ENCODE results near the gene PHF12. TPM values are rescaled to one million over a fixed set of nuclear protein-coding genes. Genes with fewer than 3 reads are reported as not detected.

PHF12 gene
- polyA plus RNA-seq, 1 donor = 27.7 TPM

- H3K27me3 ChIP-seq (ENCODE audit: control insufficient read depth, insufficient read depth, low read length) = no peaks in the 10 kb centered on the region
- H3K4me1 ChIP-seq (ENCODE audit: control insufficient read depth, insufficient read depth, low read length) = peaks cover 4% of the 10 kb centered on the region
- H3K4me3 ChIP-seq (ENCODE audit: low read length) = no peak overlapping the region
- H3K36me3 ChIP-seq (ENCODE audit: control insufficient read depth, insufficient read depth, low read length) = peaks cover under 1% of the 10 kb centered on the region
- no peak overlapping the region for H3K27ac ChIP-seq (ENCODE audit: low read length)
- no peak for DNase-seq
- 90% methylated on average over 4 of the region's 7 CpGs for WGBS (ENCODE audit: insufficient coverage, low lambda C conversion rate)
- no peaks in the 10 kb centered on the region for H3K9me3 ChIP-seq (ENCODE audit: control insufficient read depth, low read depth, low read length)
These were observed 77.5 kb downstream of the PHF12 start for GRCh38 chr17:28873839-28874238.

DNA sequence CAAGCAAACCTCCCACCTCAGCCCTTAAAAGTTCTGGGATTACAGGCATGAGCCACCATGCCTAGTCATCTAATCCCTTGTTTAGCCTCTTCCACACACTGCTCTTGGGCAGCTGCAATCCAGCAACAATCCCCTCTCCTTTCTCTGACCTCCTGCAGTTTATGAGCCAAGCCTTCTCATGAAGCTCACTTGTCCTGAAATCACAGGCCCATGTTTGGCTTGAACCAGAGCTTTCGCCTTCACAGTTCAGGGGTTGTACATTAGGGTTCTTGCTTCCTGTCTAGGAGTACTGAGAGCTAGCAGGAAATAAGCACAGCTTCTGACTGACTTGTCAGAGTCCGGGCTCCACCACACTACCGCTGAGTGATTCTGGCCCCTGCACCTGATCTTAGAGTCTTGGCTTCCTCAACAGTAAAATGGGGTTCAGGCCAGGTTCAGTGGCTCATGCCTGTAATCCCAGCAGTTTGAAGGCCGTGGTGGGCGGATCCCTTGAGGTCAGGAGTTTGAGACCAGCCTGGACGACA lies 80.2 kb downstream of the PHF12 start:
- no peak overlapping the region for H3K4me3 ChIP-seq (ENCODE audit: low read length)
- no peak overlapping the region for H3K27ac ChIP-seq (ENCODE audit: low read length)
- no peaks in the 10 kb centered on the region for H3K36me3 ChIP-seq (ENCODE audit: control insufficient read depth, insufficient read depth, low read length)
- no CpG with 5 or more reads among the region's 6 CpGs for WGBS (ENCODE audit: insufficient coverage, low lambda C conversion rate)
- DNase-seq = peak; percentile 21 to 46
- no peaks in the 10 kb centered on the region for H3K9me3 ChIP-seq (ENCODE audit: control insufficient read depth, low read depth, low read length)
- peaks cover 10% of the 10 kb centered on the region for H3K4me1 ChIP-seq (ENCODE audit: control insufficient read depth, insufficient read depth, low read length)
- no peaks in the 10 kb centered on the region for H3K27me3 ChIP-seq (ENCODE audit: control insufficient read depth, insufficient read depth, low read length)

DNA sequence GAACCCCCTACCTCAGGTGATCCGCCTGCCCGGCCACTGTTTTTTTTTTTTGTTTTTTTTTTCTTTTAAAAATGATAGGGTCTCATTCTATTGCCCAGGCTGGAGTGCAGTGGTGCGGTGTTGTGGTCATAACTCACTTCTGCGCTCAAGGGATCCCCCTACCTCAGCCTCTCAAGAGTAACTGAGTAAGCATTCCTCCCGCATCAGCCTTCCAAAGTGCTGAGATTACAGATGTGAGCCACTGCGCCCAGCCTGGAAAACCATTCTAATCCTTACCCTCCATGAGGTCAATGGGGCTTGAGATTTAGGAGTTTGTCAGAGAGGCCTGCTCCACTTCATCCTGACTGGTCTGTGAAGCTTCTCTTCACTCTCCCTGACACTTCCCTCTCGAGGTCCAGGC lies 84.0 kb downstream of the PHF12 start:
- no peak for DNase-seq

GRCh38 chr17:28865946-28866752 lies 85.2 kb downstream of the PHF12 start:
- Histone ChIP-seq H3K27me3 (ENCODE audit: control insufficient read depth, insufficient read depth, low read length) (no peaks in the 10 kb centered on the region), H3K9me3 (ENCODE audit: control insufficient read depth, low read depth, low read length) (no peaks in the 10 kb centered on the region), H3K4me1 (ENCODE audit: control insufficient read depth, insufficient read depth, low read length) (peaks cover 51% of the 10 kb centered on the region), H3K27ac (ENCODE audit: low read length) (peak overlapping the region; percentile 88), H3K36me3 (ENCODE audit: control insufficient read depth, insufficient read depth, low read length) (peaks cover 4% of the 10 kb centered on the region), H3K4me3 (ENCODE audit: low read length) (no peak overlapping the region)
- WGBS (ENCODE audit: insufficient coverage, low lambda C conversion rate) = no CpG with 5 or more reads among the region's 13 CpGs
- DNase-seq = no peak

More for the DNA sequence above, 84.0 kb downstream of the PHF12 start:
- Histone ChIP-seq H3K9me3 (ENCODE audit: control insufficient read depth, low read depth, low read length) (no peaks in the 10 kb centered on the region), H3K27ac (ENCODE audit: low read length) (no peak overlapping the region), H3K4me1 (ENCODE audit: control insufficient read depth, insufficient read depth, low read length) (peaks cover 39% of the 10 kb centered on the region), H3K36me3 (ENCODE audit: control insufficient read depth, insufficient read depth, low read length) (no peaks in the 10 kb centered on the region), H3K4me3 (ENCODE audit: low read length) (no peak overlapping the region), H3K27me3 (ENCODE audit: control insufficient read depth, insufficient read depth, low read length) (no peaks in the 10 kb centered on the region)
- 100% methylated on average over 2 of the region's 7 CpGs for WGBS (ENCODE audit: insufficient coverage, low lambda C conversion rate)

DNA sequence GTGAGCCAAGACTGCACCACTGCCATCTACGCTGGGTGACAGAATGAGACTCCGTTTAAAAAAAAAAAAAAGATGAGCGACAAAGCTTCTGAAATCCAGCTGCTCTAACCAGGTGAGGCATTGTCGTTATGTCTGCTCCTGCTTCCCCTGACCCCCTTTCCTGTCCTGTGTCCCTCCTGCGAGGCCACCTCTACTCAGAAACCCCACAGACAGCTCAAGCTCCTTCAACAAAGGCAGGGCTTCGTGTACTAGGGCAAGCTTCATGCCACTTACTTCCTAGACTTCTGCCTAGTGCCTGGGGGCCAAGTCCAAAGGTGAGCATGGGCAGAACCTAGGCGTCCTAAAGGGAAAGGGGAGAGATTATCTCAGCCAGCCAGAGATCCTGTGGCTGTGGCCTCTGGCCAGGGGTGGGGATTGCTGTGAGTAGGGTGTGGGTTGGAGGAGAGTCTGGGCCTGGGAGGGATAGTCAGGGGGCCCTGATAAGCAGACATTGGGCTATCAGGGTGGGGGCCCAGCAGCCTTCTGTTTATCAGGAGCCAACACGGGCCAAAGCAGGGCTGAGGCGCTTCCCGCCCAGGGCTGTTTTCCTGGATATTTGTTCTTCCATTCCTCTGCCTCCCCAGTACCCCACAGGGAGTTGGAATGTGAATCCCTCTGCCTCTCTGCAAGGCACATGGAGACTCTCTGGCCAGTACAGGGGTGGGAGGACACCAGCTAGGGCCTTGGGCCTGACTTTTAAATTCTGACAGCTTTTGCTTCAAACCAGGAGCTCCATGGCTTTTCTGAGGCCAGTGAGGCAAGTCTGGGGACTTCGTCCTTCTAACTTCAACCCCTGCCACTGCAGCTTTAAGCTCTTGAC lies 86.1 kb downstream of the PHF12 start:
- peak; percentile 91 to 98 for DNase-seq
- peaks cover 11% of the 10 kb centered on the region for H3K36me3 ChIP-seq (ENCODE audit: control insufficient read depth, insufficient read depth, low read length)
- peaks cover 58% of the 10 kb centered on the region for H3K4me1 ChIP-seq (ENCODE audit: control insufficient read depth, insufficient read depth, low read length)
- peak overlapping the region; percentile 88 for H3K27ac ChIP-seq (ENCODE audit: low read length)
- no peaks in the 10 kb centered on the region for H3K27me3 ChIP-seq (ENCODE audit: control insufficient read depth, insufficient read depth, low read length)
- no peaks in the 10 kb centered on the region for H3K9me3 ChIP-seq (ENCODE audit: control insufficient read depth, low read depth, low read length)
- H3K4me3 ChIP-seq (ENCODE audit: low read length) = no peak overlapping the region
- no CpG with 5 or more reads among the region's 11 CpGs for WGBS (ENCODE audit: insufficient coverage, low lambda C conversion rate)

DNA sequence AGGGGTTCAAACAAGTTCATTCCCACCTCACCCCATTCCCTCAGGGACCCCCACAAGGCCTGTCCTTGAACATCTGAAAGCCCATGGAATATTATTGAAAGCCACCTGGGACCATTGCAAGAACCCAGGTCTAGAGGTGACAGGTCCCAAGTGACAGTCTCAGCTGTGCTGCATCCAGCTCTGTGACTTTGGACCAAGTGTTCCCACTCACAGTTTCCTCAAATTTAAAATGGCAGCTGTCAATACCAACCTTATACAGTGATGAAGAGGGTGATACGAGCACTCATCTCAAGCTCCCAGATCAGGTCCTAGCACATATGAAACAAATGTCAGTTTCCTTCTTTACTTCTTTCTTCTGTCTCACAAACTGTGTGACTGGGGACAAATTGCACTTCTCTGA lies 87.4 kb downstream of the PHF12 start:
- H3K36me3 ChIP-seq (ENCODE audit: control insufficient read depth, insufficient read depth, low read length) = peaks cover 15% of the 10 kb centered on the region
- H3K4me3 ChIP-seq (ENCODE audit: low read length) = no peak overlapping the region
- peaks cover 58% of the 10 kb centered on the region for H3K4me1 ChIP-seq (ENCODE audit: control insufficient read depth, insufficient read depth, low read length)
- peak overlapping the region; percentile 88 for H3K27ac ChIP-seq (ENCODE audit: low read length)
- no peaks in the 10 kb centered on the region for H3K27me3 ChIP-seq (ENCODE audit: control insufficient read depth, insufficient read depth, low read length)
- no peaks in the 10 kb centered on the region for H3K9me3 ChIP-seq (ENCODE audit: control insufficient read depth, low read depth, low read length)
- WGBS (ENCODE audit: insufficient coverage, low lambda C conversion rate) = no CpG with 5 or more reads among the region's 1 CpG
- DNase-seq = no peak

GRCh38 chr17:28862561-28862960 lies 88.8 kb downstream of the PHF12 start:
- peak overlapping the region; percentile 45 for H3K27ac ChIP-seq (ENCODE audit: low read length)
- no peak for DNase-seq
- peaks cover 58% of the 10 kb centered on the region for H3K4me1 ChIP-seq (ENCODE audit: control insufficient read depth, insufficient read depth, low read length)
- 100% methylated on average over 1 of the region's 3 CpGs for WGBS (ENCODE audit: insufficient coverage, low lambda C conversion rate)
- peaks cover 29% of the 10 kb centered on the region for H3K36me3 ChIP-seq (ENCODE audit: control insufficient read depth, insufficient read depth, low read length)
- no peaks in the 10 kb centered on the region for H3K27me3 ChIP-seq (ENCODE audit: control insufficient read depth, insufficient read depth, low read length)
- H3K4me3 ChIP-seq (ENCODE audit: low read length) = no peak overlapping the region
- no peaks in the 10 kb centered on the region for H3K9me3 ChIP-seq (ENCODE audit: control insufficient read depth, low read depth, low read length)

GRCh38 chr17:28861393-28862203 lies 89.7 kb downstream of the PHF12 start:
- no peaks in the 10 kb centered on the region for H3K9me3 ChIP-seq (ENCODE audit: control insufficient read depth, low read depth, low read length)
- peaks cover 29% of the 10 kb centered on the region for H3K36me3 ChIP-seq (ENCODE audit: control insufficient read depth, insufficient read depth, low read length)
- peaks cover 57% of the 10 kb centered on the region for H3K4me1 ChIP-seq (ENCODE audit: control insufficient read depth, insufficient read depth, low read length)
- H3K27me3 ChIP-seq (ENCODE audit: control insufficient read depth, insufficient read depth, low read length) = no peaks in the 10 kb centered on the region
- H3K4me3 ChIP-seq (ENCODE audit: low read length) = no peak overlapping the region
- 100% methylated on average over 1 of the region's 8 CpGs for WGBS (ENCODE audit: insufficient coverage, low lambda C conversion rate)
- H3K27ac ChIP-seq (ENCODE audit: low read length) = peak overlapping the region; percentile 45
- DNase-seq = peak in 1 of 2 donors; percentile 65

- H3K27me3 ChIP-seq (ENCODE audit: control insufficient read depth, insufficient read depth, low read length) = no peaks in the 10 kb centered on the region
- no peaks in the 10 kb centered on the region for H3K9me3 ChIP-seq (ENCODE audit: control insufficient read depth, low read depth, low read length)
- H3K36me3 ChIP-seq (ENCODE audit: control insufficient read depth, insufficient read depth, low read length) = peaks cover 34% of the 10 kb centered on the region
- no peak overlapping the region for H3K27ac ChIP-seq (ENCODE audit: low read length)
- no peak overlapping the region for H3K4me3 ChIP-seq (ENCODE audit: low read length)
- no peak for DNase-seq
- H3K4me1 ChIP-seq (ENCODE audit: control insufficient read depth, insufficient read depth, low read length) = peaks cover 45% of the 10 kb centered on the region
- WGBS (ENCODE audit: insufficient coverage, low lambda C conversion rate) = no CpG with 5 or more reads among the region's 4 CpGs
These were observed 90.9 kb downstream of the PHF12 start for GRCh38 chr17:28860363-28860808.

Data from large intestine (tissue), 3 donors.